Measurements from ENCODE around the gene PAF1.

GRCh38 chr19:39410017-39410830 lies 19.3 kb upstream of the PAF1 start:
- peak in 1 of 4 experiments; percentile 34 for TF ChIP-seq CTCF (IDR thresholded peaks at IDR 0.05)
- TF ChIP-seq POLR2A (IDR thresholded peaks at IDR 0.05), result peak; percentile 23 to 64

Data from uterus (tissue), 2 donors.